ENCODE data around the gene MYH6. TPM values are rescaled to one million over a fixed set of nuclear protein-coding genes. Genes with fewer than 3 reads are reported as not detected.

Gene MYH6
- total RNA-seq (2022; extraction: Qiagen RNA extraction; ENCODE audit: low read depth) = not detected in 5 replicates

DNA sequence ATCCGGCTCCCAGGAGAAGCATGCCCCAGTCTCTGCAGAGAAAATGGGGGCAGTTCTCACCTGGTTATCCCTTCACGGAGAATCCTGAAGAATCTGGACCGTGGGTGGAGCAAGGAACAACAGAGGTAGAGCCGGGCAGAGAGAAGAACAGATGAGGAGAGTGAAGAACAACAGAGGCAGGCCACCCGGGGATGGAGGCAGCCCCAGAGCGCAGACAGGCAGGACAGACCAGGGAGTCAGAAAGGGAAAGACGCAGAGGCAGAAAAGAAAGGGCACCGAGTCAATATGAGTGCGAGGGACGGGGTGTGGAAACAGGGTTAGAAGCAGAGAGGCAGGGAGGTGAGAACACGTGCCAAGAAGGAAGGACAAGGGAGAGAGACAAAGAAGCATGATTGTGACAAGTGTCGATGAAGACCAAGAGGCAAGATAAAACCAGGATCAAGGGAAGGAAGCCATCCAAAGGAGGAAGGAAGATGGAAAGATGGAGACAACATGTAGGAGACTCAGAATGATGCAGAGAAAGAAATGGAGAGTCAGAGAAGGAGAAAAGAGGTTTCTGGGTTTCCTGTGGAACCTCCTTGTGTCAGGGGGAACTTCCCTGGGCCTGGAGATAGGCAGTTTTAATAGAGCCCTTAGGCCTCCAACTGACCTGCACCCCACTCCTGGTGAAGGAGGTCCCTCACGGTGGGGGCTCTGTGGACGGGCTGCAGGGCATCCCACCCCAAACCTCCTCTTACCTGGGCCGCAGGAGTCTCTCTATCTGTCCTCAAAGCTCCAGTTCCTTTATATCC is at the start of gene MYH6:
Gene MYH6, minus strand, starts transcription at position 758 of the 791 bp plus-strand sequence. CDS start 1,050 bp downstream, outside the sequence.

DNA sequence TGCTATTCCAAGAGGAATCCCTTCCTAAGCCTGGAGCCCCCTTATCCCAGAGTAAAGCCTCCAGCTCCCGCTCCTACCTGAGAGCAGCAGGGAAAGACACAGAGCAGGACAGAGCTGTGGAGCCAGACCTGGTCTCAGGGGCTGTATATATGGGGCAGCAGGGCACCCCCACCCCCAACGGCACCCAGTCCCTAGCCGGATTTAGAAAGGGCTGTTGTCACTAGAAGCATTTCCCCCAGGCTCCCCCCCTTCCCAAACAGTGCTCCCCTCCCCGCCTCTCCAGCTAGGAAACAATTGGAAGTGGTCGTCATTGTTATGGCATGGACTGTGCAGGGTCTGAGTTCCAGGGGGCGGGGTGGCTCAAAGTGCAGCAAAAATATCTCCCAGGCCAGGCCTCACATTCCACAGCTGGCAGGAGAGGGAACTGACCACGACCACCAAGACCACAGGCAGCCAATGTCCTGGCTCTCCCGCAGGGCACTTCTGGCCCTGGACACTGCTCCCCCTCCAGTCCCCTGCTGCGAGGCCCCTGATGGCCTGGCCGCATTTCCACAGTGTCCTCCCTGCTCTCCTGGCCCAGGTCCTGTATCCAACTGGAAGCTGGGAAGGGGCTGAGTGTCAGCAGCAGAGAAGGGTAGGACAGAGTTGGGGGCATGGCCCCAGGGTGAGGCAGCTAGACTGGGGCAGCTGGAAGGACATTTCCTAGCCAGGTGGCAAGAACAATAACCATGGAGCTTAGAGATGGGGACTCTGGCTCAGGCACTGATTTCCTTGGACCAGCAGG is 27.7 kb upstream of the MYH6 start, which contains the start of gene MYH7:
Gene MYH7, minus strand, starts transcription at position 118 of the 784 bp plus-strand sequence. CDS start 1,928 bp downstream, outside the sequence.

DNA sequence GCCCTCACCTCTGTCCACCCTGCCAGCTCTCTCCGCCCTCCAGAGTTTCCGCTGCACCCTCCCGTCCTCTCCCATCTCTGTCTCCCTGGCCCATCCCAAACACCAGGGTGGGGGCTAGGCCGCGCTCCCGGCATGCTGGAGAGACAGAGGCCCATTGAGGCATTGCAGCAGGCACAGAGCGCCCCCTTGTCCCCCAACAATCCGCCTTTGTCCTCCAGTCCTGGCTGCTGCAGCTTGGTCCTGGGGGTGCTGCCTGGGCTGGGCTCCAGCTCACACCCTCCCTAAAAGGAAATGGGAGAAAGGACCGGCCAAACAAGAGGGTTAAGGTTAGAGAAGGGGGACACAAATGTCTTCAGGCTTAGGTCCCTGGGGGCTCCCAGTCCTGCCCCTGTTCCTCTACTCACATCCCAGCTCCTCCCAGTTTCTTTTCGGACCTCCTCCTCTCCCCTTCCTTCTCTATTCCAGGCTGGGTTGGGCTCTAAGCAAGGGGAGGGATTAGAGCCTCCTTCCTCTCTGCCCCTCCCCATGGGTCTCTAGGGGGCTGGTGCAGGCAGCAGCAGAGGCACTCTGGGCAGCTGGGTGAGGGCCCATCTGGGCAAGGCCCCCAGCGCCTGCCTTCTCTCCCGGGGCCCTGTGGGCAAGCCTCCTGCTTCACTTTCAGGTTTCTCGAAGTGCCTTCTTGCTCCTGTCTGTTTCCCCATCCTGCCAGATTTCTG is 31.4 kb downstream of the MYH6 start, which contains the start of gene CMTM5:
Gene CMTM5, plus strand, starts transcription at position 565 of the 716 bp plus-strand sequence. CDS start 206 bp downstream, outside the sequence.

GRCh38 chr14:23372509-23372908 is 35.6 kb downstream of the MYH6 start, which contains the start of gene IL25:
TSS of gene IL25 (plus strand) at chr14:23372809.

GRCh38 chr14:23365036-23365731 is 42.9 kb downstream of the MYH6 start, which contains the start of gene EFS:
TSS of gene EFS (minus strand) at chr14:23365172. CDS start at chr14:23365025, 147 bp downstream.

DNA sequence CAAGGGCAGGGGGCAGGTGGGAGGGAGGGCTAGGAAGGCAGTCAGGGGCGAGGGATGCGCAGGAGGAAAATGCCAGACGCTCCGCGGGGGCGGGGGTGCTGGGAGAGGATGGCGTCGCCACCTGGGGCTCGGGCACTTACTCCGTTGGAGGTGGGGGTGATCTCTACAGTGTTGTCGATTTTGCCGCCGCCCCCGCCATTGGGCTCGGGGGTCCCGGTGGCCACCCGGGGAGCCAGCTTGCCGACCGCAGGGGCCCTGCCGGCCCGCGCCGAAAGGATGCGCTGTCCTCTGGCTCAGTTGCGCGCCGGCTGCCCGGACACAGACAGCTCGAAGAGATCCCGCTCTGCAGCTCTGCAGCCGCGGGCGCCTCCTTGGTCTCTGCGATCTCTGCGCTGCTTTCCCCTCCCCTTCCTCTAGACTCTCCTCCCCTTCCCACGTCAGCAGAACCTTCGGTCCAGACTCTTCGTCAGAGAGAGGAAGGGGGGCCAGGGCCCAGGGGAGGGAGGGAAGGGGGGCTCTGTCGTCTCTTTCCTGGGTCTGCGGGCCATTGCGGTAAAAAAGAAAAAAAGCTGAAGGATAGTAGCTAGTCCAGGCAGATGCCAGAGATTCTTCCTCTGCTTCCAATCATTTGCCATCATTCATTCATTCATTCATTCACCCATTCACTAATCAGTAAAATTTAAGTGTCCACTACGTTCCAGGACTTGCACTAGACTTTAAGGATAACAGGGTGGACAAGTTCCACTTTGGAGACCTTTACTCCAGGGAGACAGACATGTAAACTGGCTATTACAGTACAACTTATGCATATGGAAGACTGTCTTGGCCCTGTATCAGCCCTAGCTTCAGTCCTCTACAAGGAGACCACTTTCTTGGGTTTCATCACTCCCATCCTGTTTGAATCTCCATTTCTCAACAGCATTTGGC is 55.3 kb downstream of the MYH6 start, which contains the start of gene SLC22A17:
Gene SLC22A17, minus strand, starts transcription at position 382 of the 927 bp plus-strand sequence.

Other genes with a start within 250 kb of the MYH6 start
- 0.18 to 0.82 TPM (median 0.42 TPM) in 5 replicates for gene SLC7A8, start 224.6 kb downstream of the MYH6 start, total RNA-seq (2022; extraction: Qiagen RNA extraction; ENCODE audit: low read depth)
- not detected in 5 replicates for gene RNF212B, start 170.3 kb downstream of the MYH6 start, total RNA-seq (2022; extraction: Qiagen RNA extraction; ENCODE audit: low read depth)
- 7.4 to 10.9 TPM (median 7.7 TPM) in 5 replicates for gene HOMEZ, start 122.1 kb downstream of the MYH6 start, total RNA-seq (2022; extraction: Qiagen RNA extraction; ENCODE audit: low read depth)
- 3.2 to 6.3 TPM (median 4.1 TPM) in 5 replicates for gene PPP1R3E, start 105.4 kb downstream of the MYH6 start, total RNA-seq (2022; extraction: Qiagen RNA extraction; ENCODE audit: low read depth)
- gene BCL2L2, start 101.4 kb downstream of the MYH6 start, total RNA-seq (2022; extraction: Qiagen RNA extraction; ENCODE audit: low read depth) = 19.2 to 23.2 TPM (median 20.4 TPM) in 5 replicates
- 140 to 164 TPM (median 154 TPM) in 5 replicates for gene PABPN1, start 86.8 kb downstream of the MYH6 start, total RNA-seq (2022; extraction: Qiagen RNA extraction; ENCODE audit: low read depth)
- 6.1 to 7.6 TPM (median 6.6 TPM) in 5 replicates for gene SLC22A17, start 55.4 kb downstream of the MYH6 start, total RNA-seq (2022; extraction: Qiagen RNA extraction; ENCODE audit: low read depth)
- not detected in 5 replicates for gene EFS, start 43.1 kb downstream of the MYH6 start, total RNA-seq (2022; extraction: Qiagen RNA extraction; ENCODE audit: low read depth)
- not detected in 5 replicates for gene IL25, start 35.5 kb downstream of the MYH6 start, total RNA-seq (2022; extraction: Qiagen RNA extraction; ENCODE audit: low read depth)
- not detected in 5 replicates for gene CMTM5, start 31.2 kb downstream of the MYH6 start, total RNA-seq (2022; extraction: Qiagen RNA extraction; ENCODE audit: low read depth)
- not detected in 5 replicates for gene MYH7, start 27.4 kb upstream of the MYH6 start, total RNA-seq (2022; extraction: Qiagen RNA extraction; ENCODE audit: low read depth)
- 62.3 to 74.9 TPM (median 70.3 TPM) in 5 replicates for gene NGDN, start 61.4 kb upstream of the MYH6 start, total RNA-seq (2022; extraction: Qiagen RNA extraction; ENCODE audit: low read depth)
- gene ZFHX2, start 143.5 kb upstream of the MYH6 start, total RNA-seq (2022; extraction: Qiagen RNA extraction; ENCODE audit: low read depth) = 0.77 to 2.4 TPM (median 1.7 TPM) in 5 replicates
- gene THTPA, start 148.0 kb upstream of the MYH6 start, total RNA-seq (2022; extraction: Qiagen RNA extraction; ENCODE audit: low read depth) = 12.6 to 14.8 TPM (median 13.0 TPM) in 5 replicates
- 38.5 to 58.5 TPM (median 44.8 TPM) in 5 replicates for gene AP1G2, start 159.5 kb upstream of the MYH6 start, total RNA-seq (2022; extraction: Qiagen RNA extraction; ENCODE audit: low read depth)
- gene JPH4, start 170.5 kb upstream of the MYH6 start, total RNA-seq (2022; extraction: Qiagen RNA extraction; ENCODE audit: low read depth) = 0.03 TPM in 1 of 5 replicates, not detected in the others
- 7.4 to 11.1 TPM (median 8.2 TPM) in 5 replicates for gene DHRS2, start 228.1 kb upstream of the MYH6 start, total RNA-seq (2022; extraction: Qiagen RNA extraction; ENCODE audit: low read depth)

Measured in A549 treated with CpdA at 1 μM for 4 hours (cell line).